GM19238 (cell line): ENCODE data around the gene ZNF23.

Experiments
- DNase-seq: peaks from one replicate; pipeline ENCODE4 v3.0.0; 2011; ENCODE audit warnings: low spot score; ENCODE audit not compliant: insufficient read length

The ZNF23 gene

GRCh38 chr16:71472051-71472450 lies 10.0 kb upstream of the ZNF23 start:
- DNase-seq: no peak

- no peak for DNase-seq
Measured at GRCh38 chr16:71467810-71468209, 5.8 kb upstream of the ZNF23 start.

- DNase-seq: no peak
Measured at GRCh38 chr16:71464231-71464630, 2.2 kb upstream of the ZNF23 start.

GRCh38 chr16:71460941-71461340 lies 1.1 kb downstream of the ZNF23 start:
- no peak for DNase-seq

GRCh38 chr16:71460236-71460635 lies 1.8 kb downstream of the ZNF23 start:
- DNase-seq: no peak

GRCh38 chr16:71459510-71459909 lies 2.5 kb downstream of the ZNF23 start:
- no peak for DNase-seq

- DNase-seq: no peak
Measured at GRCh38 chr16:71456801-71457200, 5.2 kb downstream of the ZNF23 start.

- DNase-seq: no peak
Measured at GRCh38 chr16:71453036-71453435, 9.0 kb downstream of the ZNF23 start.

- DNase-seq: no peak
Measured at GRCh38 chr16:71449020-71449419, 13.0 kb downstream of the ZNF23 start.

GRCh38 chr16:71448274-71448866 lies 13.7 kb downstream of the ZNF23 start:
- DNase-seq: no peak

GRCh38 chr16:71443714-71444113 lies 18.3 kb downstream of the ZNF23 start:
- no peak for DNase-seq

GRCh38 chr16:71442051-71442440 lies 20.0 kb downstream of the ZNF23 start, which contains the start of gene TLE7:
TLE7 (minus strand) TSS chr16:71442054; CDS start chr16:71433324, 8,730 bp downstream.
- DNase-seq: no peak

- no peak for DNase-seq
Measured at GRCh38 chr16:71441348-71442050, 20.5 kb downstream of the ZNF23 start.

- DNase-seq: no peak
Measured at GRCh38 chr16:71440669-71441347, 21.2 kb downstream of the ZNF23 start.

GRCh38 chr16:71439523-71439922 lies 22.5 kb downstream of the ZNF23 start:
- no peak for DNase-seq

- no peak for DNase-seq
Measured at GRCh38 chr16:71436473-71436872, 25.6 kb downstream of the ZNF23 start.

- no peak for DNase-seq
Measured at GRCh38 chr16:71432906-71433305, 29.1 kb downstream of the ZNF23 start.

- DNase-seq: no peak
Measured at GRCh38 chr16:71431991-71432390, 30.1 kb downstream of the ZNF23 start.

- DNase-seq: no peak
Measured at GRCh38 chr16:71431176-71431575, 30.9 kb downstream of the ZNF23 start.

GRCh38 chr16:71430744-71431143 lies 31.3 kb downstream of the ZNF23 start:
- DNase-seq: no peak

GRCh38 chr16:71429581-71429980 lies 32.5 kb downstream of the ZNF23 start:
- DNase-seq: no peak

- no peak for DNase-seq
Measured at GRCh38 chr16:71428883-71429282, 33.2 kb downstream of the ZNF23 start.

- DNase-seq: no peak
Measured at GRCh38 chr16:71428385-71428784, 33.7 kb downstream of the ZNF23 start.
